Measurements from ENCODE around the gene USP3. TPM values are rescaled to one million over a fixed set of nuclear protein-coding genes. Genes with fewer than 3 reads are reported as not detected.

USP3 gene
- total RNA-seq, 4 donors from 2014 or later: 40.1 to 46.5 (median 41.3) TPM

- WGBS: 95% methylated on average over 3 of the region's 3 CpGs
- intact Hi-C loops (cut with DNase I): no loop called here
- no peaks in the 10 kb centered on the region for H3K27me3 ChIP-seq
- no peaks in the 10 kb centered on the region for H3K9me3 ChIP-seq
- H3K36me3 ChIP-seq: peaks cover 0 to 26% (median 6%) of the 10 kb centered on the region in 4 donors
- DNase-seq (ENCODE audit: extremely low spot score): no peak
- peaks cover 4 to 26% (median 15%) of the 10 kb centered on the region in 4 donors for H3K4me1 ChIP-seq
- TF ChIP-seq EP300 (IDR thresholded peaks at IDR 0.05) (no peak), POLR2A (IDR thresholded peaks at IDR 0.05; ENCODE audit: low read depth) (no peak), CTCF (IDR thresholded peaks at IDR 0.05) (no peak), POLR2AphosphoS5 (IDR thresholded peaks at IDR 0.05) (no peak)
- no peak overlapping the region for H3K27ac ChIP-seq (replicated peaks in 1 of 4)
- no peak overlapping the region for H3K4me3 ChIP-seq
Measured at GRCh38 chr15:63538876-63539275, 34.5 kb downstream of the USP3 start.

GRCh38 chr15:63539521-63539920, 35.1 kb downstream of the USP3 start:
- H3K4me3 ChIP-seq: no peak overlapping the region
- no peaks in the 10 kb centered on the region for H3K27me3 ChIP-seq
- H3K9me3 ChIP-seq: no peaks in the 10 kb centered on the region
- peaks cover 0 to 26% (median 6%) of the 10 kb centered on the region in 4 donors for H3K36me3 ChIP-seq
- H3K4me1 ChIP-seq: peaks cover 4 to 26% (median 15%) of the 10 kb centered on the region in 4 donors
- WGBS: 56% methylated on average over 6 of the region's 6 CpGs
- H3K27ac ChIP-seq (replicated peaks in 1 of 4): no peak overlapping the region
- intact Hi-C loops (cut with DNase I): no loop called here
- TF ChIP-seq CTCF (IDR thresholded peaks at IDR 0.05): no peak
- TF ChIP-seq EP300 (IDR thresholded peaks at IDR 0.05): no peak
- TF ChIP-seq POLR2AphosphoS5 (IDR thresholded peaks at IDR 0.05): no peak
- TF ChIP-seq POLR2A (IDR thresholded peaks at IDR 0.05; ENCODE audit: low read depth): no peak
- DNase-seq (ENCODE audit: extremely low spot score): no peak

- intact Hi-C loops (cut with DNase I): no loop called here
- TF ChIP-seq POLR2AphosphoS5 (IDR thresholded peaks at IDR 0.05) (no peak), EP300 (IDR thresholded peaks at IDR 0.05) (no peak), POLR2A (IDR thresholded peaks at IDR 0.05; ENCODE audit: low read depth) (no peak), CTCF (IDR thresholded peaks at IDR 0.05) (no peak)
- Histone ChIP-seq H3K4me1 (peaks cover 4 to 23% (median 12%) of the 10 kb centered on the region in 4 donors), H3K27ac (replicated peaks in 1 of 4) (no peak overlapping the region), H3K27me3 (no peaks in the 10 kb centered on the region), H3K36me3 (peaks cover 0 to 26% (median 6%) of the 10 kb centered on the region in 4 donors), H3K9me3 (no peaks in the 10 kb centered on the region), H3K4me3 (no peak overlapping the region)
- DNase-seq (ENCODE audit: extremely low spot score): no peak
Measured at GRCh38 chr15:63539998-63540397, 35.6 kb downstream of the USP3 start.

- intact Hi-C loops (cut with DNase I): no loop called here
- no peak for TF ChIP-seq CTCF (IDR thresholded peaks at IDR 0.05)
- no peak for TF ChIP-seq POLR2A (IDR thresholded peaks at IDR 0.05; ENCODE audit: low read depth)
- peaks cover 0 to 26% (median 6%) of the 10 kb centered on the region in 4 donors for H3K36me3 ChIP-seq
- WGBS: 88% methylated on average over 4 of the region's 4 CpGs
- H3K4me3 ChIP-seq: no peak overlapping the region
- peaks cover under 1 to 18% (median 8%) of the 10 kb centered on the region in 4 donors for H3K4me1 ChIP-seq
- H3K9me3 ChIP-seq: no peaks in the 10 kb centered on the region
- no peak for DNase-seq (ENCODE audit: extremely low spot score)
- no peaks in the 10 kb centered on the region for H3K27me3 ChIP-seq
- no peak overlapping the region for H3K27ac ChIP-seq (replicated peaks in 1 of 4)
Measured at GRCh38 chr15:63540449-63540848, 36.1 kb downstream of the USP3 start.

All from esophagus muscularis mucosa (tissue), 4 donors.